CD4-positive, alpha-beta T cell (primary cell): ENCODE data around the gene SNRPD1. TPM values are rescaled to one million over a fixed set of nuclear protein-coding genes. Genes with fewer than 3 reads are reported as not detected.

Source experiments
- ATAC-seq: fragments of 200-7000 bp; cut with Tn5 transposase; one replicate; pipeline ENCODE4 v1.10.0; 2022; ENCODE audit warnings: mild to moderate bottlenecking; ENCODE audit not compliant: poor library complexity
- CTCF ChIA-PET: fragments of 350-600 bp; sonication (Branson Sonifier 250); formaldehyde crosslinking; loops from one replicate; lab custom pipeline; 2021; ENCODE audit warnings: antibody characterized with exemption, inconsistent platforms; lab: Charles Lee
- POLR2A ChIA-PET: fragments of 350-600 bp; sonication (Branson Sonifier 250); formaldehyde crosslinking; loops from one replicate; lab custom pipeline; 2021; ENCODE audit warnings: antibody characterized with exemption, inconsistent platforms; lab: Charles Lee
- DNase-seq, 14 experiments: peaks; one replicate each; pipeline ENCODE4 v3.0.0-alpha.2; 2013 to 2020; ENCODE audit warnings: mixed read lengths in 2 of 14
- H3K27ac ChIP-seq, 2 donors: one replicate each; pipeline versions ENCODE4 v1.5.1 to v1.7.0; 2013; ENCODE audit warnings: low read length in 2 of 2, low read depth in 1 of 2, mild to moderate bottlenecking in 1 of 2
- H3K27me3 ChIP-seq, 2 experiments: 1 replicate in 1 of 2; 2 replicates in 1 of 2; pipeline versions ENCODE4 v1.6.1 to v1.7.0; 2013; ENCODE audit warnings: low read length in 2 of 2, control low read depth in 1 of 2, mild to moderate bottlenecking in 1 of 2, moderate library complexity in 1 of 2; ENCODE audit not compliant: insufficient read depth in 2 of 2, control insufficient read depth in 1 of 2
- H3K36me3 ChIP-seq: one replicate; pipeline ENCODE4 v1.6.1; 2013; ENCODE audit warnings: low read length, control low read depth; ENCODE audit not compliant: insufficient read depth
- H3K4me1 ChIP-seq: one replicate; pipeline ENCODE4 v1.6.1; 2013; ENCODE audit warnings: low read length, control low read depth; ENCODE audit not compliant: insufficient read depth
- H3K4me3 ChIP-seq: one replicate; pipeline ENCODE4 v1.5.1; 2013; ENCODE audit warnings: mild to moderate bottlenecking, low read length, moderate library complexity
- H3K9me3 ChIP-seq, 2 experiments: 1 replicate in 1 of 2; 2 replicates in 1 of 2; pipeline versions ENCODE4 v1.6.1 to v1.7.0; 2013; ENCODE audit warnings: low read length in 2 of 2, mild to moderate bottlenecking in 2 of 2, control low read depth in 1 of 2, moderate library complexity in 1 of 2; ENCODE audit not compliant: control insufficient read depth in 1 of 2, insufficient read depth in 1 of 2
- H3K27ac Mint-ChIP-seq: one replicate; pipeline ENCODE4 v1.8.0; 2020; ENCODE audit warnings: mixed read lengths
- H3K27me3 Mint-ChIP-seq: one replicate; pipeline ENCODE4 v1.8.0; 2021; ENCODE audit warnings: mixed read lengths
- H3K36me3 Mint-ChIP-seq: one replicate; pipeline ENCODE4 v1.8.0; 2021; ENCODE audit warnings: low read depth, mixed read lengths
- H3K4me1 Mint-ChIP-seq: one replicate; pipeline ENCODE4 v1.8.0; 2021; ENCODE audit warnings: low read depth, mixed read lengths
- H3K4me3 Mint-ChIP-seq: one replicate; pipeline ENCODE4 v1.8.0; 2020; ENCODE audit warnings: mild to moderate bottlenecking, mixed read lengths
- H3K9me3 Mint-ChIP-seq: one replicate; pipeline ENCODE4 v1.8.0; 2020; ENCODE audit warnings: mixed read lengths
- CTCF ChIP-seq: fragments of 200-600 bp; IDR thresholded peaks from one replicate; pipeline ENCODE4 v1.8.0; 2022; ENCODE audit warnings: antibody characterized with exemption, mild to moderate bottlenecking
- intact Hi-C, 2 experiments: fragments of 100-400 bp; cut with DNase I in 1 of 2; cut with micrococcal nuclease in 1 of 2; formaldehyde crosslinking; loops; one replicate each; pipeline versions ENCODE4 v1.15.1 to v1.9.0; 2023 to 2025; cut with DNase I, micrococcal nuclease
- total RNA-seq, 174 experiments: library from RNA in 2 of 174; stranded (reverse) in 2 of 174; gene quantifications; one replicate each; pipeline ENCODE4 v1.2.3 and lab custom pipeline; 2021 to 2026

The SNRPD1 gene
- total RNA-seq, 2 experiments from 2014 or later = 35.7 to 38.9 TPM

- no peak for TF ChIP-seq CTCF
- H3K27ac ChIP-seq = no peak overlapping the region
- Mint-ChIP-seq H3K4me1 (peaks cover 63% of the 10 kb centered on the region), H3K27me3 (no peaks in the 10 kb centered on the region), H3K9me3 (no peaks in the 10 kb centered on the region), H3K27ac (peak overlapping the region; percentile 99), H3K4me3 (peak overlapping the region; percentile 71), H3K36me3 (peaks cover 29% of the 10 kb centered on the region)
- POLR2A ChIA-PET = interaction anchor here (6.3 kb wide), 1 partner anchor 14 kb away, joined by 184 read pairs; the partner anchor contains the start of gene SNRPD1
- no peaks in the 10 kb centered on the region for H3K36me3 ChIP-seq
- no peak for DNase-seq
- no peaks in the 10 kb centered on the region for H3K9me3 ChIP-seq
- no peak for ATAC-seq
- no peaks in the 10 kb centered on the region for H3K27me3 ChIP-seq
- H3K4me1 ChIP-seq = peaks cover 40% of the 10 kb centered on the region
- CTCF ChIA-PET = interaction anchor here (1.3 kb wide), 1 partner anchor 16 kb away, joined by 6 read pairs; no protein-coding TSS in a partner anchor
- no peak overlapping the region for H3K4me3 ChIP-seq
- intact Hi-C loops = loop anchor here in 1 of 2 experiments (5.0 kb wide), 1 partner anchor 485 kb away; the partner anchor contains the start of gene ROCK1
Observed at GRCh38 chr18:21597620-21598019, 14.5 kb upstream of the SNRPD1 start.

- Histone ChIP-seq H3K27me3 (no peaks in the 10 kb centered on the region), H3K36me3 (no peaks in the 10 kb centered on the region), H3K4me1 (peaks cover 36% of the 10 kb centered on the region), H3K4me3 (peak overlapping the region; percentile 96), H3K9me3 (no peaks in the 10 kb centered on the region), H3K27ac (peak overlapping the region; percentile 97 to 98)
- Mint-ChIP-seq H3K27ac (peak overlapping the region; percentile 99), H3K4me1 (peaks cover 56% of the 10 kb centered on the region), H3K9me3 (no peaks in the 10 kb centered on the region), H3K4me3 (peak overlapping the region; percentile 100), H3K36me3 (peaks cover 24% of the 10 kb centered on the region), H3K27me3 (no peaks in the 10 kb centered on the region)
- no peak for ATAC-seq
- TF ChIP-seq CTCF = no peak
- ChIA-PET CTCF (interaction anchor here (4.8 kb wide), 1 partner anchor 12 kb away, joined by 104 read pairs; the partner anchor contains the start of gene SNRPD1), POLR2A (interaction anchor here (1.0 to 6.3 kb wide), 7 partner anchors 13 to 488 kb away, joined by 3 to 184 read pairs (median 40); partner anchors contain the start of genes ABHD3, MIB1, ROCK1 and SNRPD1)
- intact Hi-C loops = loop anchor here in 1 of 2 experiments (5.0 kb wide), 1 partner anchor 487 kb away; the partner anchor contains the start of gene ROCK1
- DNase-seq = peak in 1 of 14 experiments; percentile 14
Observed at GRCh38 chr18:21598726-21599584, 13.2 kb upstream of the SNRPD1 start.
